H1 (cell line): ENCODE data around the gene ANLN. TPM values are rescaled to one million over a fixed set of nuclear protein-coding genes. Genes with fewer than 3 reads are reported as not detected.

Experiments used
- CTCF ChIA-PET: fragments of 300-600 bp; sonication (Branson Sonifier 250); formaldehyde crosslinking; loops from one replicate; lab custom pipeline; 2021; ENCODE audit not compliant: partially characterized antibody; lab: Charles Lee
- POLR2A ChIA-PET: fragments of 300-600 bp; sonication (Branson Sonifier 250); formaldehyde crosslinking; loops from one replicate; lab custom pipeline; 2021; ENCODE audit warnings: inconsistent platforms; ENCODE audit not compliant: partially characterized antibody; lab: Charles Lee
- DNase-seq, 2 experiments: peaks; one replicate each; pipeline versions ENCODE4 v3.0.0 to v3.0.0-alpha.2; 2010 to 2022; ENCODE audit warnings: low spot score in 2 of 2, low read depth in 1 of 2, mixed read lengths in 1 of 2
- FAIRE-seq: peaks from 2 replicates; lab custom pipeline; 2011; peaks lifted over from hg19 to GRCh38; lab: Jason Lieb, UNC
- H2AFZ ChIP-seq: 2 replicates; pipeline ENCODE4 v1.8.1; 2012; ENCODE audit warnings: low read length, inconsistent platforms
- H2AK5ac ChIP-seq: 2 replicates; pipeline ENCODE4 v1.6.1; 2013; ENCODE audit warnings: low read depth, low read length
- H2BK120ac ChIP-seq: replicated peaks from 2 replicates; pipeline ENCODE3; 2013; ENCODE audit warnings: low read depth, low read length, inconsistent platforms
- H2BK12ac ChIP-seq: 2 replicates; pipeline ENCODE4 v1.6.1; 2013; ENCODE audit warnings: low read depth, low read length
- H2BK15ac ChIP-seq: 2 replicates; pipeline ENCODE4 v1.6.1; 2013; ENCODE audit warnings: low read length
- H2BK20ac ChIP-seq: 2 replicates; pipeline ENCODE4 v1.6.1; 2013; ENCODE audit warnings: low read length
- H2BK5ac ChIP-seq: 2 replicates; pipeline ENCODE4 v1.6.1; 2013; ENCODE audit warnings: low read depth, low read length
- H3K14ac ChIP-seq: 2 replicates; pipeline ENCODE4 v1.6.1; 2013; ENCODE audit warnings: inconsistent platforms; ENCODE audit not compliant: insufficient read length
- H3K18ac ChIP-seq: 2 replicates; pipeline ENCODE4 v1.6.1; 2013; ENCODE audit warnings: low read length; ENCODE audit errors: extremely low read depth
- H3K23ac ChIP-seq: 2 replicates; pipeline ENCODE4 v1.6.1; 2013; ENCODE audit warnings: inconsistent platforms; ENCODE audit not compliant: insufficient read length
- H3K23me2 ChIP-seq: 2 replicates; pipeline ENCODE4 v1.6.1; 2013; ENCODE audit warnings: low read depth, low read length
- H3K27ac ChIP-seq: 2 replicates; pipeline ENCODE4 v1.6.1; 2011; ENCODE audit warnings: low read depth, low read length, inconsistent platforms
- H3K27me3 ChIP-seq, 4 experiments: replicated peaks in 1 of 4; 1 replicate in 1 of 4; 2 replicates in 3 of 4; pipeline versions ENCODE4 v1.6.1 to v1.8.1; 2011 to 2013; ENCODE audit warnings: low read length in 3 of 4, mild to moderate bottlenecking in 3 of 4, inconsistent platforms in 2 of 4, mixed read lengths in 2 of 4, moderate library complexity in 1 of 4; ENCODE audit not compliant: control insufficient read depth in 3 of 4, insufficient read depth in 3 of 4; ENCODE audit errors: extremely low read depth in 1 of 4
- H3K36me3 ChIP-seq, 4 experiments: 2 replicates each; pipeline versions ENCODE4 v1.6.1 to v1.8.1; 2011 to 2013; ENCODE audit warnings: mild to moderate bottlenecking in 4 of 4, low read length in 3 of 4, moderate library complexity in 2 of 4, control low read depth in 1 of 4, inconsistent platforms in 1 of 4; ENCODE audit not compliant: insufficient read depth in 4 of 4, control insufficient read depth in 2 of 4
- H3K4ac ChIP-seq: replicated peaks from 2 replicates; pipeline ENCODE3; 2013; ENCODE audit warnings: low read length, low read depth, mixed read lengths, inconsistent platforms; ENCODE audit not compliant: insufficient read length
- H3K4me1 ChIP-seq, 4 experiments: replicated peaks in 1 of 4; 1 replicate in 1 of 4; 2 replicates in 3 of 4; pipeline versions ENCODE4 v1.6.1 to v1.8.1; 2011 to 2013; ENCODE audit warnings: low read length in 3 of 4, inconsistent platforms in 2 of 4, mixed read lengths in 1 of 4; ENCODE audit not compliant: insufficient read depth in 4 of 4, control insufficient read depth in 3 of 4
- H3K4me2 ChIP-seq, 2 experiments: 2 replicates each; pipeline versions ENCODE4 v1.6.1 to v1.8.1; 2011 to 2013; ENCODE audit warnings: low read depth in 2 of 2, low read length in 2 of 2, control low read depth in 1 of 2, inconsistent platforms in 1 of 2, mild to moderate bottlenecking in 1 of 2; ENCODE audit not compliant: insufficient read depth in 1 of 2
- H3K4me3 ChIP-seq, 4 experiments: fragments of 200-600, 300-600 bp in 1 of 4; sonication (generic), shearing (Covaris generic), sonication (Bioruptor Twin) in 1 of 4; 2 replicates each; pipeline versions ENCODE4 v1.5.1 to v1.8.1; 2011 to 2016; ENCODE audit warnings: low read length in 4 of 4, low read depth in 3 of 4, control low read depth in 2 of 4, inconsistent platforms in 2 of 4, mild to moderate bottlenecking in 2 of 4, mixed read lengths in 1 of 4, moderate library complexity in 1 of 4; ENCODE audit not compliant: insufficient read depth in 2 of 4; ENCODE audit errors: extremely low read depth in 1 of 4
- H3K56ac ChIP-seq: replicated peaks from 2 replicates; pipeline ENCODE3; 2013; ENCODE audit warnings: low read depth, mild to moderate bottlenecking, mixed read lengths, low read length, inconsistent platforms; ENCODE audit not compliant: insufficient read length
- H3K79me1 ChIP-seq: 2 replicates; pipeline ENCODE4 v1.6.1; 2013; ENCODE audit warnings: low read depth, low read length, control low read depth
- H3K79me2 ChIP-seq, 2 experiments: 2 replicates each; pipeline versions ENCODE4 v1.6.1 to v1.8.1; 2012 to 2013; ENCODE audit warnings: low read length in 2 of 2, mild to moderate bottlenecking in 2 of 2, inconsistent platforms in 1 of 2; ENCODE audit not compliant: insufficient read depth in 2 of 2, control insufficient read depth in 1 of 2
- H3K9ac ChIP-seq, 4 experiments: replicated peaks in 1 of 4; 1 replicate in 1 of 4; 2 replicates in 3 of 4; pipeline versions ENCODE4 v1.6.1 to v1.8.1; 2011 to 2013; ENCODE audit warnings: low read depth in 3 of 4, low read length in 3 of 4, control low read depth in 2 of 4, mild to moderate bottlenecking in 2 of 4, moderate library complexity in 2 of 4, inconsistent platforms in 1 of 4; ENCODE audit errors: extremely low read depth in 1 of 4
- H3K9me3 ChIP-seq, 2 experiments: 2 replicates each; pipeline versions ENCODE4 v1.6.1 to v1.8.1; 2012 to 2013; ENCODE audit warnings: mild to moderate bottlenecking in 2 of 2, moderate library complexity in 2 of 2, control low read depth in 1 of 2, inconsistent platforms in 1 of 2, low read depth in 1 of 2, low read length in 1 of 2, mixed read lengths in 1 of 2; ENCODE audit not compliant: insufficient read depth in 2 of 2
- H4K20me1 ChIP-seq, 2 experiments: replicated peaks in 1 of 2; 2 replicates each; pipeline versions ENCODE3 to v1.8.1; 2011 to 2013; ENCODE audit warnings: inconsistent platforms in 2 of 2, low read length in 2 of 2, mild to moderate bottlenecking in 1 of 2; ENCODE audit not compliant: insufficient read depth in 2 of 2, control insufficient read depth in 1 of 2
- H4K5ac ChIP-seq: 2 replicates; pipeline ENCODE4 v1.6.1; 2013; ENCODE audit warnings: low read length, low read depth, mixed read lengths, inconsistent platforms; ENCODE audit not compliant: insufficient read length
- H4K8ac ChIP-seq: 2 replicates; pipeline ENCODE4 v1.8.0; 2013; ENCODE audit warnings: mild to moderate bottlenecking, moderate library complexity, low read length, inconsistent platforms; ENCODE audit not compliant: insufficient read depth; ENCODE audit errors: extremely low read depth
- H4K91ac ChIP-seq: replicated peaks from 2 replicates; pipeline ENCODE3; 2013; ENCODE audit warnings: low read length, mixed read lengths, inconsistent platforms; ENCODE audit not compliant: insufficient read length
- JUN ChIP-seq: IDR thresholded peaks from 2 replicates; pipeline ENCODE4 v1.6.1; 2011; ENCODE audit warnings: low read depth, mild to moderate bottlenecking, improper control_type of control experiment, low read length
- NRF1 ChIP-seq: IDR thresholded peaks from 2 replicates; pipeline ENCODE4 v1.6.1; 2011; ENCODE audit warnings: mild to moderate bottlenecking, low read depth, low read length, improper control_type of control experiment
- POLR2AphosphoS5 ChIP-seq: IDR thresholded peaks from 2 replicates; pipeline ENCODE4 v1.6.1; 2011; ENCODE audit warnings: low read depth, low read length
- POU5F1 ChIP-seq: IDR thresholded peaks from 2 replicates; pipeline ENCODE4 v1.6.1; 2011; ENCODE audit warnings: low read depth, mild to moderate bottlenecking, low read length, moderate library complexity
- SIN3A ChIP-seq, 2 experiments: IDR thresholded peaks in 1 of 2; conservative IDR thresholded peaks in 1 of 2; 2 replicates each; pipeline ENCODE4 v1.6.1; 2011 to 2012; ENCODE audit warnings: low read length in 2 of 2, improper control_type of control experiment in 1 of 2, low read depth in 1 of 2, mild to moderate bottlenecking in 1 of 2
- SRF ChIP-seq: IDR thresholded peaks from 2 replicates; pipeline ENCODE4 v1.6.1; 2011; ENCODE audit warnings: mild to moderate bottlenecking, low read depth, low read length, moderate library complexity
- TAF7 ChIP-seq: optimal IDR thresholded peaks from 2 replicates; pipeline ENCODE3; 2011; ENCODE audit warnings: low read depth, mild to moderate bottlenecking, inconsistent platforms, low read length, moderate library complexity, borderline replicate concordance
- TCF12 ChIP-seq: IDR thresholded peaks from 2 replicates; pipeline ENCODE4 v1.6.1; 2011; ENCODE audit warnings: low read depth, mild to moderate bottlenecking, low read length
- WGBS, 2 experiments: shearing (Covaris generic) in 1 of 2; methylation state at CpG; one replicate each; pipeline versions ENCODE4 v1.1.6 to v1.1.7; 2013 to 2015; ENCODE audit warnings: low lambda C conversion rate in 2 of 2, mixed read lengths in 2 of 2, inconsistent platforms in 1 of 2, low coverage in 1 of 2, missing lambda C conversion rate in 1 of 2; ENCODE audit not compliant: insufficient replicate concordance in 2 of 2, insufficient coverage in 1 of 2, insufficient read length in 1 of 2; ENCODE audit errors: extremely low coverage in 1 of 2, missing lambda C conversion rate in 1 of 2; 5-methylcytosine and 5-hydroxymethylcytosine counted together
- polyA plus RNA-seq, 7 experiments: library from polyadenylated mRNA; depleted of rRNA in 3 of 7; stranded (reverse) in 5 of 7; unstranded in 2 of 7; fragments of >200 nt in 5 of 7; fragments of 200-250 nt in 2 of 7; gene quantifications; 1 replicate in 5 of 7; 2 replicates in 1 of 7; 4 replicates in 1 of 7; pipeline versions ENCODE4 v1.2.1 to v1.2.3, GENCODE V29; 2011 to 2013; ENCODE audit warnings: missing spikeins in 2 of 7, mixed read lengths in 2 of 7
- total RNA-seq: library from RNA; stranded (reverse); fragmentation: NEBNext Ultra II Directional; extraction: Animal tissue kit (Norgen Biotek cat#: 25700); gene quantifications from 2 replicates; pipeline ENCODE4 v1.2.1, GENCODE V29; 2021

The ANLN gene
- total and polyA plus RNA-seq, 2 of the 8 experiments (the other 6 are each of a cell fraction or from before 2014, with no cell fraction given), result 18.5 to 90.1 TPM

- WGBS, 2 experiments, result 90% methylated on average over 7 of the region's 7 CpGs; no CpG with 5 or more reads in 1 of the 2 experiments
- Histone ChIP-seq H3K18ac (no peak overlapping the region), H3K14ac (no peak overlapping the region), H3K9me3 (no peaks in the 10 kb centered on the region), H3K4me1 (peaks cover 2 to 4% (median 3%) of the 10 kb centered on the region in 4 experiments; a peak in 4 of 7 replicates), H2AK5ac (no peak overlapping the region), H3K56ac (no peak overlapping the region), H3K79me1 (peaks cover 2% of the 10 kb centered on the region; the same call in 1 of the 2 replicates), H3K36me3 (peaks cover 3 to 32% (median 12%) of the 10 kb centered on the region in 4 experiments), H3K23ac (no peak overlapping the region), H4K20me1 (peaks cover 0 to 2% of the 10 kb centered on the region in 2 experiments), H3K4me3 (no peak overlapping the region), H3K9ac (no peak overlapping the region), H3K4ac (no peak overlapping the region), H2BK120ac (no peak overlapping the region), H3K27ac (no peak overlapping the region), H4K91ac (no peak overlapping the region), H4K8ac (no peak overlapping the region), H2BK20ac (no peak overlapping the region), H2BK12ac (no peak overlapping the region), H2BK15ac (no peak overlapping the region), H3K79me2 (no peaks in the 10 kb centered on the region), H4K5ac (no peak overlapping the region), H2BK5ac (no peak overlapping the region), H3K27me3 (no peaks in the 10 kb centered on the region), H2AFZ (no peak overlapping the region), H3K23me2 (no peaks in the 10 kb centered on the region), H3K4me2 (no peak overlapping the region)
- POLR2A ChIA-PET, result interaction anchor here (0.6 kb wide), 1 partner anchor 56 kb away, joined by 4 read pairs; no protein-coding TSS in a partner anchor
- no peak for FAIRE-seq
- TF ChIP-seq JUN, result no peak
- TF ChIP-seq TCF12, result no peak
- TF ChIP-seq POU5F1, result no peak
- no peak for TF ChIP-seq POLR2AphosphoS5
- TF ChIP-seq SRF, result no peak
- no peak for TF ChIP-seq TAF7
- TF ChIP-seq NRF1, result no peak
- no peak for TF ChIP-seq SIN3A (conservative IDR thresholded peaks at IDR 0.05 in 1 of 2, IDR thresholded peaks at IDR 0.05 in 1 of 2; ENCODE audit: low read depth in 1 of 2, low read length in 2 of 2)
- DNase-seq, result no peak
- CTCF ChIA-PET, result no interaction called here
Observed at GRCh38 chr7:36404639-36405408, 15.2 kb downstream of the ANLN start.
